Right kidney (tissue), 1 donor: Measurements from ENCODE around the gene IQGAP3.
A peak's percentile ranks its signal among the peaks of the same experiment; 100 is the strongest.

Experiments
- DNase-seq: peaks from one replicate; pipeline ENCODE4 v3.0.0-alpha.2; 2016

The IQGAP3 gene

DNA sequence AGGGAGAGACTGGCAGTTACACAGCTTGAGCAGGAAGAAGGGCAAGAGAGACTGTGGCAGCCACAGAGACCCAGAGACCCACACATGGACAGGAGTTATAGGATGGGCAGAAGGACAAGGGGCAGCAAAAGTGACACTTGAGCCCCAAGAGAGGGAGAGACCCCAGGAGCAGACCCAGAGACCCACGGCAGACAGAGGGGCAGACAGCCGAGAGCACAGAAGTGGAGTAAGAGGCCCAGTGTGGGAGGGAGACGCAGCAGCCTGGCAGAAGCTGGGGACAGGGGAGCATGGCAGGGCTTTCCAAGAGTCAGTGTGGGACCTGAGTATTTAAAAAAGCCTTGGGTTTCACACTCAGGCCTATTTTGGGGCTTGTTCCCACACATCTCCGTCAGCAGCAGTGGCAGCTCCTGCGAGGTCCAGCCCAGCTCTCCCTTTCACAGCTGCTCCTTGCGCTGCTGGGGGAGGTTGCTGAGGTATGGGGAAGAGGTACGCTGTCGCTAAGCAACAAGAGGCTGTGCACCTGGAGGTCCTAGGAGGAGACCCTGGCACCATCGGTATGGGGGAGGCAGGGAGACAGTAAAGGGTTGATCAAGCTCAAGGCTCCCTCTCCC lies 62.8 kb downstream of the IQGAP3 start:
- no peak for DNase-seq

DNA sequence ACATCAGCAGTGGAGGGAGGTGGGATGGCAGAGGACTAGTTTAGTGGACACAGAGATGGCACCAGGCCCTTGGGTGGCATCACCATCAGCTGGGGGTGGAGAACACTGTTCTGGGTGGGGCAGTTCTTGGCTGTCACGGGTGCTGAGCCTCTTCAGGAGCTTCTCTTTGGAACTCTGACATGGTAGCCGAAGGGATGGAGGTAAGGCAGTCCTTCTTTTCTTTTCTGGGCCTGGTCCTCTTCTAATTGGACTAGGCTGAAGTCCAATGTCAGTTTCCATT lies 63.5 kb downstream of the IQGAP3 start:
- no peak for DNase-seq

DNA sequence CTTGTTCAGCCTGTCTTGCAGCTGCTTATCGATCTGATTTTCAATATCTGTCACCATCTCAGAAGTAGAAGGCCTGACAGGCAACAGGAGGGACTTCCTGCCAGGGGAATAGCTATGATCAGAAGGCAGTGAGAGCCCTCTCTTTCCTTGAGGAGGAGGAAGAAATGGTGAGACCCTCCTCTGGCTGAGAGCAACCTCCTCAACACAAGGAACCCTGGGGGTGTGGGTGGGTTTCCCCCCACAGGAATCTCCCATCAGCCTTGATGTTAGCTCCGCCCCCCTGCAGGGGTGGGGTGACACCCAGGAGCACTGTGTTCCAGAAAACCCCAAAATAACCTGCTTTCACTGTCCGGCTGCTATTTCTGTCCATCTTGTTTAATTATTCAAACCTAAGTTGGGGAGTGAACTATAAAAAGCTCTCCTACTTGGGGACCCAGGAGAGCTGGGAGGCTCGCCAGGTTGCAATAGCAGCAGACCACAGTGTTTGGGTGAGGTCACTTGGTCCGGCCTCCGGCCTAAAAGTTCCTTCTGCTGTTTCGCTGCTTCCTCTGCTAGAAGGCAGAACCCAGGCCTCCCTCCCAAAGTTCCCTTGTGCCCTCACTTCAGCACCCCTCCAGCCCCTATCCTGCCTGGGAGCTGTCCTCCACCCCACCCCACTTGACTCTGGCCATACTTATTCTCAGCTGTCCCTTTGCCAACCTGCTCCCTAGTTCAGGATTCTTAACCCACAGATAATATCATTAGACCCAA lies 64.0 kb downstream of the IQGAP3 start:
- DNase-seq = no peak

DNA sequence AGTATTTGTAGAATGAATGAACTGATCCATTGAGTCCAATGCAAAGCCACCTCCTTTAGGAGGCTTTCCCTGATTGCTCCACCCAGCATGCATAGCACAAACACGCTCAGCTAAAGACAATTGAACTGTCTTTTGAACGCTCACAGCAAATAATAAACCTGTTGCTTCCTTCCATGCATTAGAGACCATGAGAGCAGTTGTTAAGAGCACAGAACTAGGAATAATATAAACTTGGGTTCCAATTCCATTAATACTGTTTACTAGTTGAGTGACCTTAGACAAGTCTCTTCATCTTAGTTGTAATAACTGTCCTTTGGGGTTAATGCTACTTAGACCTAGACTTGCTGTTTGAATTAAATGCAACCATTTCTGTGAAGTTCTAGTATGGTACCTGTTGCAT lies 65.9 kb downstream of the IQGAP3 start:
- DNase-seq = no peak

DNA sequence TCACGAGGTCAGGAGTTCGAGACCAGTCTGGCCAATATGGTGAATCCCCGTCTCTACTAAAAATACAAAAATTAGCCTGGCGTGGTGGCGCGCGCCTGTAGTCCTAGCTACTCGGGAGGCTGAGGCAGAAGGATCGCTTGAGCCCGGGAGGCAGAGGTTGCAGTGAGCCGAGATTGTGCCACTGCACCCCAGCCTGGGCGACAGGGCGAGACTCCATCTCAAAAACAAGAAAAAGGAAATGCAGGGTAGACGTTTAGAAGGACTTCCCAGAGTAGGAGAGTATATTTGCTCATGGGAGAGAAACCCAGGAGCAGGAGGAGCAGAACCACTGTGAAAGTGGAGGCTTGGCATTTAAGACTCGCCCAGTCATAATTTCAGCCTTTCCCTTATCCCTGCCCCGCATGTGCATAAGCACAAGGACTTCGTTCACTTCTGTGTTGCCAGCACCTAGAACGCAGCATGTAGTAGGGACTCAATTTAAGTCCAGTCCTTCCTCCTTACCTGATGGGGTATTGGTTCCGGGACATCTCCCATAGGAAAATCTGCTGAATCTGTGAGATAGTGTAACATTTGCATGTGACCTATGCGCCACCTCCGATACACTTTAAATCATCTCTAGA lies 66.6 kb downstream of the IQGAP3 start:
- DNase-seq = no peak

DNA sequence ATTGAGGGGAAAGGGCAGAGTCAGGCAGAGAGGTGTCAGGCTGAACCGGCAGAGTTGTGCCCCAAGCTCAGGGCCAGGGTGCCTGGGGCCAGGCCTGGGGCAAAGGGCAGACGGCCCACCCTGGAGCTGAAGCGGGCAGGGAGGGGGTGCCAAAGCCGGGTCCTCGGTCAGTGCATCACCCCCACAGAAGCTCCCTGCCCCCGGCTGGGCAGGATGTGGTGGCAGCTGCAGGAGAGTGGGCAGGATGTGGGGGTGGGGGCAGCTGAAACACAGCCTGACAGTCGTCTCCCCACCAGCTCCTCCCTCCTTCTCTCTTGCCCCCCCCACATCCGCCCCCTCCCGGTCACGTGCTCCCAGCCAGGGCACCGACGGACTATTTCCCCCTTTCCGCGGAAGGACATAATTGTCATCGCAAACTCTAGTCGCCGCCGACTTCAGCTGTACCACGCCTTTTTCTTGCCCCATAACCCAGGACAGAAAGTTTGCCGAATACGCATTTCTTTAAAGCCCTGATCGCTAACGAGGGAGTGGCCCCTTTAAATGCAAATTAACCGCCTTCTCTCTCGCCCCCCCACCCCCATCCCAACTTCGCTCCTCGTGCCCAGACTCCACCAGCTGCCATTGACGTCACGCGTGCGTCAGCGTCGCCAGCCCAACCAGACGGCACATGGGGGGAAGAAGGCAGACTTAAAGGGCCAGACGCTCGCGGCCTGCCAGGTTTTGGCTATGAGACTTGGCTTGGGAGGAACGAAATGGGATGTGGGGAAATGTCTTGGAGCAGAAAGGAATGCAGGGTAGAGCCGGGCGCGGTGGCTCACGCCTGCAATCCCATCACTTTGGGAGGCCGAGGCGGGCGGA lies 67.3 kb downstream of the IQGAP3 start:
- peak; percentile 90 for DNase-seq

DNA sequence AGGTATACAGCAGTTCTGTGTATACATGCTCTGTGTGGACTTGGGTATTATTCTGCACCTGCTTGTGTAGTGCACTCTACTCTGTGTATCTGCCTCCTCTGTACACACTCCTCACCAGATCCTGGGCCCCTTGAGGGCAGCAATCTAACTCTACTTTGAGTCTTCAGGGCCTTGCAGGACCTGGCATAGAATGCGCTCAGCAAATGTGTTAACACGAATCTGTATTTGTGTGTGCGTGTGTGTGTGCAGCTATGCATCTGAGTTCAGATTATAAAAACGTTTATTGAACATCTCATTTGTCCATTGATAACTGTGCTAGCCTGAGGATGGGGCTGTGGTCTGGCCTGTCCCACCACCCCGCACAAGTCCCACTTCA lies 67.9 kb downstream of the IQGAP3 start:
- DNase-seq = no peak

DNA sequence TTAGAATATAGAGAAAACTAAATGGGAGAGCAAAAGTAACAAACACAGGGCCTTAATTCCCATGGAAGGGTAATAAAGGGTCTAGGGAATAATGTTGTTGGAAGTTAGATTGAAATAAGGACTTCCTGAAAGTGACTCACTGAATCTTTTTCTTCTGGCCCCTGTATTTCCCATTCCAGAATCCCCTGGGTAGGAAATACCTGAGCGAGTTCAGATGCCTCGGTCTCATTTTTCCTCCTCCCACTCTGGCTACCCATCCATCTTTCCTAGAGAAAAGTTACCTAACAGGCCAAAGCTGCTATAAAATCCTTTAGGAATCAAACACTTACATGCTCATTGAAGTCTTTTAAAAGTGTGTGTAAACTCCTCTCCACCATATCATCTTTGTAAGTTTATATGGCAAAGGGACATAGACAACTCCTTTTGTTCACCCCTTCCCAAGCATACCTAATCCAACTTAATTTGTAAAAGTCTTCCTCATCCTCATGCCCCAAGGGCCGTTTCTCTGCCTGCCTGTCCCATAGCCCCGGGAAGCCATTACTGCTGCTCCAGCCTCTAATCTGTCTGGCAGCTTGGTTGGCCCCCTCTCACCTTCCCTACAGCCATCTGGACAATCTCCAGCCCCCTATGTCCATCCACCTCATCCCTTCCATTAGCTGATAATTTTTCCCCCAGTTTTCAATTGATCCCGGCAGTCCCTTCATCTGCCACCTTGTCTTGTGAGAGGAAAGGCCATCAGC lies 68.5 kb downstream of the IQGAP3 start:
- DNase-seq = no peak

DNA sequence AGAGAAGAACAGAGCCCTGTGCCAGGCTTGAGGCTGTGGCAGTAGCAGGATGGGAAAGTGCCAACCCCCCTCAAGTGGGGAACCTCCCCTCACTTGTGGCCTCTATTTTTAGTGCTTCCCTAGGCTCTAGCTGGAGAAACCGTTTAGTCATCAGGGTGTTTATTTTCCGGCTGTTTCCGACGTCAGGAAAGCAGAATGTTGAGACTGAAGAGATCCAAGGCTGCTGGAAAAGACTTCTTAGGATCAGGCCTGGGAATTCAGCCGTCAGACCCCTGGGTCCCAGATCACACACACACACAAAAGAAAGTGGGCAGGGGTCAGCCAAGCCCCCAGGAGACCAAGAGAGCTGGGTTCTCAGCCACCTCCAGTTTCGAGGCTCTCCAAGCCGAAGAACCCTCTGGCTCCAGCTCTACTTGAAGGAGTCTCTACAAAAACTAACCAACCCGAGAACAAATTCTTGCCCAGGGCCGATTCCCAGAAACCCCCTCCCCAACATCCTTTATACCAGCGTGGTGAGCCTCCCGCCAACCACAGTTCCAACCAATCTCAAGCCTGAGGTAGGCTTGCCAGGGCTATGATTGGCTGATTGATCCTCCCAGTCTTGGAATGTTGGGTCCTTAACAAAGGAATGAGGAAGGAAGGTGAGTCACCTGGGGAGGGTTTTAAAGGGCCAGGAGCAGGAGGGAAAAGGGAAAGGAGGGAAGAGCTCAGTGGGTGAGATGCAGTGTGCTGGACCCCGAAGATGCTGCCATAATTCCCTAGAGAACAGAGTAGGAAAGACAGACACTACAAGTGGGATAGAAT lies 69.3 kb downstream of the IQGAP3 start:
- DNase-seq = peak; percentile 57

DNA sequence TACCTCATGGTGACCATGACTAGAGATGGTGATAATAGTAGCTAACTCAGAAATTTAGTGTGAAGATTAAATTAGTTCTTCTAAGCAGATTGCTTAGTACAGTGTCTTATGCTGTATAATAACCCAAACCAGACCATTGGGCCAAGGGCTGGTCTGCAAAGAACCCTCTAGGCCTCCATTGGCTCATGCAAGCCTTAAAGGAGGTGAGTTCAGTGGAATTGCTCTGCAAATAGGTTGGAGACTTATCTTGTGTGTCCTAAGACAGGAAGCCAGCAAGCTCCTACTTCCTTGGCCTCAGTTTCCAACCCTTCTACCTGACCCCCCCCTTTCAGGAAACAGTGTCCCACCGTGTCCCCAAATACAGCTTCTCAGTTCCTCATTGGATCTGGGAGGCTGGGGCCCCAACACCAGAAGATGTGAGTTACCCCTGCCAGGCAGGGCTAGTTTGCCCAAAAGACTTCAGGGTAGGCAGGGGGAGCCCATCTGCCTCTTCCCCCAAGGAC lies 69.9 kb downstream of the IQGAP3 start:
- DNase-seq = peak; percentile 44

DNA sequence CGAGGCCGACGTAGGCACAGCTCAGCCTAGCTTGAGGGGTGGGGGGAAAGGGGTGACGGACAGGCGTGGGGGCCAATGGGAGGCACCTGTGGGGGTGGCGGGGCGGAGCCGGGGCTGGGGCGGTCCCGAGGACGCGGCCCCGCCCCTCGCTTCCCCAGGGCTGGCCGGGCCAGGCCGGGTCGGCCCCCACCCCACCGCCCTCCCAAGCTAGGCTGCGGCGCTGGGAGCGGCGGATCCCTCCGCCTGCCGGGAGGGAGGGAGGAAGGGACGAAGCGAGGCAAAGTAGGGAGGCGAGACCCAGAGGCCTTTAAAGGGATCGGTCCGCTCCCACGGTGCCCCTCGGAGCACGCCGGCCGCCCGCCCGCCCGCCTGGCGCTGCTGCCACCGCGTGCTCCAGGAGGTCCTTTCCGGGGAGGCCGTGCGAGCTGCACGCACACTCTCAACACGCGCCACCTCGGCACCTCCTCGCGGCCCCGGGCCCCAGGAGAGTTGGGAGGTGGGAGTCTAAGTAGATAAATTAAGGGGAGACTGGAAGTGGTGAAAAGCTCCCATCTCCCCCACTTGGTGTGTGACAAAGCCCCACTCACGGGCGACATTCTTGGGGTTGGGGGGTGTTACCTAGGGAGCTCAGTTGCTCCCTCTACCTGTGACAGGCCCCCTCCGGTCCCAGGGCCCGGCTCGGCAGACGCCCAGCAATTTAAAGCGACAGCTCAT lies 71.4 kb downstream of the IQGAP3 start:
- DNase-seq = peak; percentile 100

DNA sequence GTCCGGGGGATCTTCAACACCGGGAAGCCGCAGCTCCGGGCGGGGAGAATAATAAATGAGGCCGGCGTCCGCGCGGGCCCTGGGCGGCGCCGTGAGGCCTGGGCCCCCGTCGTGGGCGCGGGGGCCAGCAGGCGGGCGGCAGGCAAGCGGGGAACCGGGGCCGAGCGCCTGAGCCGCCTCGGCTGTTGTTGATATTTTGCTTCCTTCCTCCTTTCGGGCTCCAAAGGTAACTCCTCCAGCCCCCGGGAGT lies 71.9 kb downstream of the IQGAP3 start, which contains the start of gene MEF2D:
Gene MEF2D (minus strand): TSS at position 233 of the 250 bp plus-strand sequence. CDS start 17,483 bp downstream, outside the sequence.
- peak; percentile 81 for DNase-seq

DNA sequence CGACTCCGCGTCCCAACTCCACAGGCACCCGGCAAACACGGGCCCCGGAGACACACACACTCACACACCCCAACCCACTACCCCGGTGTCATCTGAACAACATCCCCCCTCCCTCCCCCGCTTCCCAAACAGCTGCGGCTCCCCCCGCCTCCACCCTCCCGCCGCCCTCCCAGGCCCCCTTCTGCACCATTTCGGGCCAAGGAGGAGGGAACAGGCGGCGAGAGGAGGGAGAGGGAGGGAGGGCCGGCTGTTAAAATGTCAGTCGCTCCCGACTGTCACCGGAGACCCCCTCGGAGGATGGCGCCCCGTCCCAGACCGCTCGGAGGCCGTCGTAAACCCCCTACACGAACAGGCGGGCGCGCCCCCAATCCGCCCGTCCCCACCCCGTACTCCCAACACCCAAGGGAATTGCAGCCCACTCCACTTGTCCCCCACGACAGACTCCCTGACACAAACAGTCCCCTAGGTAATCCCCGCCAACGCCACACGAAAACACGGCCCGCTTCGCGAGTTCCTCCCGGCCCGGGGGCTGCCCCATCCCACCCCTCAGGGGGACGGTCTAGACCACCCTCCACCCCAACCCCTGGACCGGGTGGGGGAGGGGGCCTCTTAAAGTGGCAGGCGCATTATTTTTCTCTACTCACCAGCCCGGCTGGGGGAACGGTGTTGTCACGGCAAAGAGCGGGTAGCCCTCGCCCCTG lies 72.4 kb downstream of the IQGAP3 start:
- DNase-seq = peak; percentile 74

DNA sequence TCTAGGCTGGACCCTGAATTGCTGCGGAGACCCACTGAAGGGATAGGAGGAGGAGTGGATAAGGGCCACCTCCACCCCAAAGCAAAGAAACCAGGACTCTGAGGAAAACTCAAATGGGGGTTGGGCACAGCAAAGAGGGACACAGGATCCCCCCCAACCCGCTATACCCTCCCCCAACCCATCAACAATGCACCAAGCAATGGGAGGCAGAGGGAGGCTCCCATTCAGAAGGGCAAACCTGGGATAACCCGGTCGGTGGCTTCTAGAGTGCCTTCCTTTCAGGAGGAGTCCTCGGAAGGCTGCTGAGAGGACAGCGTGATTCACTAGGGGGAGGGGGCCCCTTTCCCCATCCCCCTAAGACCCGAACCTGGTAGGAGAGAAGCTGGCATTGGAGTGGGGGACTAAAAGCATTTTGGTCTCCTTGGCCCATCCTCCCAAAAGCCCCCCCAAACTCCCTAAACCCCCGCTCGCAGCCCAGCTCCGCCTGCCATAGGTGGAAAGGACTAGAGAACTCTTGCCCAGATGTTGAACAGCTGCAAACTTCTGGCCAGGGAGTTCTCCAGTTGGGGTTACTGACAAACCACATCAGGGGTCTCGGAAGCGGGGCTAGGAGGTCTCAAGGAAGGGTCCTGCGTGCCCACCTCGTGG lies 73.0 kb downstream of the IQGAP3 start:
- peak; percentile 63 for DNase-seq

DNA sequence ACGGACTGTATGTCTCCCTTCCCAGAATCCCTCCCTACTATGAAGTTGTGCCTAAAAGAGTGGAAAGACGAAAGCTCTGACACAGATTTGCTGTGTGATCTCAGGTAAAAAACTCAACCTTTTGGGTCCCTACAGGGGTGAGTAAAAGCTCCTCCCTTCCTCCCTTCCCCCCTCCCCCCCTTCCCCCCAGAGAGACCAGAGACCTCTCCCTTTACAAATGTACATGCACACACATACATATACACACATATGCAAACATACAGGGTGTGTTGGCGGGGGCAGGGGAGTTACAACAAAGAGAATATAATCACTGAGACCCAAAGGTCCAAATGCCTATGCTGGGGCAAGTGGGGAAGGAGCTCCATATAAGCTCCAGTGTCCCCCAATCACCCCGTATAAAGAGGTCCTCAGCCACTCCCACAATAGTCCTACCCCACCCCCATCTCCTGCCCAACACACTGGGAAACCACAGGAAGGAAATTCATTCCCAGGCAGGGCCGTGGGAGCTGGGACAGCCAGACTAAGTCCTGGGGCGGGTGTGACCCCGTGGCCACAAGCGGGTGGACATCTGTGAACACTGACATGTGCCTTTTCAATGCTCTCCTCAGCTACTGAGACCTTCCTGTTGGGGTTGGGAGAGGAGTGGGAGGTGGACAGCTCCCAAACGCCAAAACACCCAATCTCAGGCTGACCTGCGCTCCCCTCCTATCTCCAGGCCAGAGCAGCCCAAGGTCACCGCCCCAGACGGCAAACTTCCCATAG lies 73.8 kb downstream of the IQGAP3 start:
- no peak for DNase-seq

DNA sequence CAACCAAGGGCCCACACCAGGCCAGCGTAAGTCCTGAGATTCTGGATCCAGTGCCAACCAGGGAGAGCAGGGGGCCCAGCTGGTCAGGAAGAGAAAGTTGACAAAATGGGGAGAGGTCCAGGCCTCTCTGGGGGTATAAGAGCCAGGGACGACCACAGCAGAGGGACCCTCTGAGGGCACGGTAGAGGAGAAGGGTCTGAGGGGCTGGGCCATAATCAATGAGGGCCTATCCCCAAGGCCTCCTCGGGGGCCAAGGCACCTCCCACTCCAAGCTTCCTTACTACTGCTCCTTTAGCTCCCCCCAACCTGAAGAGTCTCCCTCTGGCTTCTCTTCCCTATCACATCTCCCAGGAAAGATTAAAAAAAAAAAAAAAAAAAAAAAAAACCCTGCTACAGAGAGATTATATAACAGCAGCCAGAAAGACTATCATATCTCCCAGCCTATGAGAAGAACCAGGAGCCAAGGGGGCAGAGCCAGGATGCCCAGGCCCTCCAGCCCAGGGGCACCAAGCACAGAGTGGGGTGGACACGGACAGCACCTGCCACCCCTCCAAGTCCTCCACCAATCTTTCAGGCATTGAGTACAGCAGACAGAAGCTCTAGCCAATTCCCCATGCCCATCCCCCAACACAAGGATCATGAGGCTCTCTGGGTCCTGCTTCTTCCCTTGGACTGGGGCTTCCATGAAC lies 74.5 kb downstream of the IQGAP3 start:
- DNase-seq = no peak

DNA sequence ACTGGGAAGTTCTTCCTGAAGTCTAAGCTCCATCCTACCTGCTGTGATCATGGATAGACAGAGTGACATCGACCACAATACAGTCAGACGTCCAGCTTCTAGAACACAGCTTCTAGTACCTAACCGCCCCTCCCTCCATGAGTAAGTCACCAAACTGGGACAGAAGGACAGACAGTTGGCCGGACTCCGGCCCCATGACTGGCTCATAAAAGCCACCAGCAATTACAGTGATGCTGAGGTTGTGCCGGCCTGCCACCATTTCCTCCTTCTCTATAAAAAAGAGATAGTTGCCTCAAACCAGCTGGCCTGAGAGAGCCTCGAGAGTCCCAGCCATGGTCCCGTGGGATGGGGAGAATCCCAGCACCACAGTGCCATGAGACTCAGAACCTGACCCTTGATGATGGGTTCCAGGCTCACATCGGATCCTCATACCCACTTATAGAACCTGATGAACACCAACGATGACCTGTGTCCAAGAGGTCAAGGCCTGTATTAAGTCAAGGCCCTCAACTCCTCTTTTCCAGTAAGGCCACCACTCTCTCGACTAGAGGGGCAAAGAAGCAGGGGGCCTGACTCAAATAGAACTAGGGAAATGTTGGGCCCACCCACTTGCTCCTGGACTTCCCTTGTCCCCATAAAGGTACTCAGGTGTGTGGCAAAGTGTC lies 75.2 kb downstream of the IQGAP3 start:
- DNase-seq = no peak
